ENCODE data around the gene MATCAP1. TPM values are rescaled to one million over a fixed set of nuclear protein-coding genes. Genes with fewer than 3 reads are reported as not detected.

MATCAP1 gene
- total and polyA plus RNA-seq, 10 of the 15 experiments (the other 5 are each of a cell fraction or from before 2014, with no cell fraction given): 2.8 to 25.8 (median 8.6) TPM

GRCh38 chr16:67156143-67156844 lies 27.5 kb downstream of the MATCAP1 start:
- in situ Hi-C loops (cut with MboI) (loop anchor here (10.0 kb wide), 1 partner anchor 181 kb away; no protein-coding TSS in a partner anchor), intact Hi-C loops (cut with micrococcal nuclease; ENCODE audit: unreplicated experiment) (loop anchor here (5.0 kb wide), 2 partner anchors 54 to 506 kb away; partner anchors contain the start of genes ACD and PARD6A)
- ChIA-PET RAD21 (ENCODE audit: unreplicated experiment) (interaction anchor here (1.2 to 2.6 kb wide), 9 partner anchors 14 to 138 kb away, joined by 4 to 69 read pairs (median 6); partner anchors contain the start of gene NOL3), POLR2A (interaction anchor here (0.5 to 8.2 kb wide), 3 partner anchors 17 to 71 kb away, joined by 4 to 137 read pairs (median 5); partner anchors contain the start of gene NOL3), CTCF (interaction anchor here (0.6 to 10.0 kb wide), 20 partner anchors 10 to 173 kb away, joined by 3 to 98 read pairs (median 8); partner anchors contain the start of gene PHAF1), SMC1A (ENCODE audit: uncharacterized antibody, unreplicated experiment) (interaction anchor here (0.6 to 2.1 kb wide), 7 partner anchors 55 to 198 kb away, joined by 3 to 18 read pairs (median 6); no protein-coding TSS in a partner anchor)
- Histone ChIP-seq H2AFZ (ENCODE audit: control insufficient read depth, low read depth, low read length) (no peak overlapping the region), H3K79me2 (ENCODE audit: control insufficient read depth, insufficient read depth, low read length) (peaks cover 11% of the 10 kb centered on the region), H3K9me3 (replicated peaks; ENCODE audit: control insufficient read depth, insufficient read depth, low read length) (no peaks in the 10 kb centered on the region), H3K9ac (ENCODE audit: control insufficient read depth, insufficient read depth, low read length) (no peak overlapping the region), H3K27me3 (replicated peaks in 1 of 2; ENCODE audit: control insufficient read depth in 2 of 2, insufficient read depth in 2 of 2, low read length in 1 of 2) (no peaks in the 10 kb centered on the region), H3K36me3 (ENCODE audit: control insufficient read depth in 2 of 2, insufficient read depth in 2 of 2, low read length in 1 of 2) (no peaks in the 10 kb centered on the region), H3K4me1 (ENCODE audit: control insufficient read depth, insufficient read depth, low read length) (peaks cover 25% of the 10 kb centered on the region), H3K27ac (ENCODE audit: control insufficient read depth, insufficient read depth) (no peak overlapping the region), H3K4me2 (ENCODE audit: control insufficient read depth, insufficient read depth) (peak overlapping the region; percentile 44; the same call in 1 of the 2 replicates), H4K20me1 (ENCODE audit: control insufficient read depth, insufficient read depth) (peaks cover 10% of the 10 kb centered on the region; the same call in 1 of the 2 replicates), H3K4me3 (no peak overlapping the region)
- no peak for ATAC-seq
- TF ChIP-seq EP300 (IDR thresholded peaks at IDR 0.05; ENCODE audit: borderline replicate concordance in 1 of 2, control insufficient read depth in 1 of 2, low read depth in 2 of 2, low read length in 2 of 2): no peak
- 0 out of 6 replicates have a peak, but pooled peaks of 2 of the 3 experiments have one; percentile 10 to 14 for TF ChIP-seq CTCF (IDR thresholded peaks at IDR 0.05 in 2 of 3, conservative IDR thresholded peaks at IDR 0.05 in 1 of 3; ENCODE audit: control insufficient read depth in 2 of 3, extremely low read depth in 1 of 3, insufficient read depth in 1 of 3, low read depth in 3 of 3, low read length in 3 of 3)
- no peak for DNase-seq (ENCODE audit: low read depth, low spot score)
- WGBS (ENCODE audit: insufficient coverage, insufficient replicate concordance, low lambda C conversion rate, missing lambda C conversion rate): 91% methylated on average over 15 of the region's 15 CpGs
- no peak for FAIRE-seq
- BruUV-seq (replicated peaks): no TSS peak
